Pons (tissue), 1 donor: Measurements from ENCODE around the gene CADPS2.

Experiments
- DNase-seq: peaks from one replicate; pipeline ENCODE4 v3.0.0-alpha.2; 2016; ENCODE audit warnings: low spot score

CADPS2 gene

DNA sequence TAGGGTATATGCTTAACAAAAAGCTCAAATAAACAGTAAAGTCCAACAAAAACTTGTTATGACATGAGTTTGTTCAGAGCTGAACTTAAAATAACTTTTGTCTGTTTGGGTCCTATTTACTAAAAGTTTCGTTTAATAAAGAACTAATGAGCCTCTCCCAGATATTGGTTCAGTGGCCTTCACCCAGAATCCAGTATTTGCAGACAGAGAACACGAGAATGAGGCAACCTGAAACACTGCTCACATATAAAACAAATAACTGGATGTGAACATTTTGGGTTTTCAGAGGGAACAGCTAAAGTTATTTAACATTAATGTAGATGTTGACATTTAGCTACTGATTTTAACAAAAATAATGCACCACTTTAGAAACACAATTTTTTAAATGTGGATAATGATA lies 285.6 kb downstream of the CADPS2 start:
- no peak for DNase-seq

DNA sequence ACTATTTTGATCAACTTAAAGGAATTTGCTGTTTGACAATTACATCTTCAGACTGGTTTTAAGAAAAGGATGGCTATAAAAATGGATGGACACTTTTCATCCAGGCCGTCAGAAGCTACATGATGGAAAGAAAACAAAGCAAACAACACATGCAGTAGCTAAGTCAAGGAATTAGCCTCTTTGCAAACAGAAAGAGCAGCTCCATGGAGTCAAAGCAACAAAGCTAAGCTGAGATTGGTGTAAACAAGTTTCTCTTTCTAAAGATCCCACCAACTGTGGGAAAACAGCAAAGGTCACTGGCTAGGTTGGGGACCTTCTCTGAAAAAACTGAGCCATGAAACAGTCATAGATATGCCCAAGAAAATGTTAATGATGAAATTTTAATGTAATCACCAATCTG lies 286.2 kb downstream of the CADPS2 start:
- no peak for DNase-seq

- DNase-seq = no peak
Measured at GRCh38 chr7:122597277-122597676, 289.0 kb downstream of the CADPS2 start.

GRCh38 chr7:122595885-122596284 lies 290.4 kb downstream of the CADPS2 start:
- no peak for DNase-seq

- no peak for DNase-seq
Measured at GRCh38 chr7:122588621-122589020, 297.6 kb downstream of the CADPS2 start.

GRCh38 chr7:122584676-122585251 lies 301.5 kb downstream of the CADPS2 start:
- DNase-seq = no peak

DNA sequence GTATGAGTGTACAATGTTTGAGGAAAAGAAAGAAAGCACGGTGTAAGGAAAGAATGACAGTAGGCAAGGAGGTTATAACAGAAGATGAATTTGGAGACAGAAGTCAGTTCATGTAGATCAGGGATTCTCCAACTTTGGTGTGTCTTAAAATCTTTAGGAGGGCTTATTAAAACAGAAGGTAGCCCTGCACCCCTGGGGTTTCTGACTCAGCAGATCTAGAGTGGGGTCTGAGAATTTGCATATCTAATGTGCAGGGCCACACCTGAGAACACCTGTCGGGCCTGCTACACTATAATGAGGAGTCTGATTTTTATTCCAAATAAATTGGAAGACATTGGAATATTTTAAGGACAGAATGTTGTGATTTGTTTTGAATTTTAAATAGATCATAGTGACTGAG lies 307.9 kb downstream of the CADPS2 start:
- no peak for DNase-seq

DNA sequence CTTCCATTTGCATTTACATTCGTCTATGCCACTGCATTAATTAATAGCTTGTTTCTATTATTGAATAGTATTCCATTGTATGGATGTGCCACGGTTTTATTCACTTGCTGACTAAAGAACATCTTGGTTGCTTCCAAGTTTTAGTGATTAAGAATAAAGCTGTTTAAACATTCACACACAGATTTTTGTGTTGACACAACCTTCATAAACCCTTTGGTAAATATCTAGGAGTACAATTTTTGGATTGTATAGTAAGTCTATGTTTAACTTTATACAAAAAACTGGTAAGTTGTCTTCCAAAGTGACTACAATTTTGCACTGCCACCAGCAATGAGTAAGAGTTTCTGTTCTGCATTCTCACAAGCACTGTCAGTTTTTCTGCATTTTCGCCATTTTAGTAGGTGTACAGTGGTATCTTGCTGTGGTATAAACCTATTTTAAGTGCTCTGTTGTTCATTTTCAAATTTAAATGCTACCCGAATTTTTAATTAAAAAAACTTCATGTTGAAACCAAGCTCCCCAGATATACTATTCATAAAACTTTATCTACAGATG lies 308.7 kb downstream of the CADPS2 start:
- DNase-seq = no peak

- DNase-seq = no peak
Measured at GRCh38 chr7:122572706-122573105, 313.6 kb downstream of the CADPS2 start.

GRCh38 chr7:122561326-122561725 lies 324.9 kb downstream of the CADPS2 start:
- DNase-seq = no peak

GRCh38 chr7:122556873-122557542 lies 329.3 kb downstream of the CADPS2 start:
- no peak for DNase-seq

- no peak for DNase-seq
Measured at GRCh38 chr7:122556219-122556618, 330.0 kb downstream of the CADPS2 start.

DNA sequence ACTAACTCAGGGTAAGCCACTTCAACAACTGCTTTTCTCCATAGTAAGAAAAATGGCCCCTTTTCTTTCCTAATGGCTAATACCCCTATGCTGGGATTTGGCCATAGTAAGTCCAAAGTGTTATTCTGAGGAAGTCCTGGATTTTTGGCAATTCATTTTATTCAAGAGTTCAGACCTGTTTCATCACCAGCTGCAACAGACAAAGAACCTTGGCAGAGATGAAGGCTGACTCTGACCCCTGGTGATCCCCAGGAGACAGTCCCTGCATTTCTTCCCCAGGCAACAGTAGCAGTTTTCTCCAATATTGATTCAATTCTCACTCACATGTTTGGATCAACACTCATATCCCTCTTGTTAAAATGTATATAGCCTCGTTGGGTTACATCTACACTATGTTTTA lies 332.5 kb downstream of the CADPS2 start:
- DNase-seq = no peak

GRCh38 chr7:122552769-122553168 lies 333.5 kb downstream of the CADPS2 start:
- no peak for DNase-seq

DNA sequence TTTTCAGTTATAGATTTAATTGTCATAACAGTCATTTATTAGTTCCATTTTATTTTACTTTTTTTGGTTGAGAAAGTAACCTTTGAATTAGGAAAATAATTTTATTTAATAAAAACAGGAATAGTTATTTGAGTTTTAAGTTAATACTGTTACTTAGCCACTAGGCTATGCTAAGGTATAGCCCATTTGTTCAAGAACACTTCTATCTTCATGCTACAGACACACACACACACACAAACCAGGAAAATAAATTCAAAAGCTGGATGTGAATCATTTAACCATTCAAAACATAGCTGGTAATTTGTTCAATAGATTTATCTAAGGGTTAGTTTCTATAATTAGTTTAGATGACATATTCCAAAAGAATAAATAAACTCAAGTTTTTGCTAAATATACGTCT lies 335.7 kb downstream of the CADPS2 start:
- DNase-seq = no peak

- DNase-seq = no peak
Measured at GRCh38 chr7:122549578-122549977, 336.7 kb downstream of the CADPS2 start.

GRCh38 chr7:122546496-122546895 lies 339.8 kb downstream of the CADPS2 start:
- DNase-seq = peak; percentile 24

DNA sequence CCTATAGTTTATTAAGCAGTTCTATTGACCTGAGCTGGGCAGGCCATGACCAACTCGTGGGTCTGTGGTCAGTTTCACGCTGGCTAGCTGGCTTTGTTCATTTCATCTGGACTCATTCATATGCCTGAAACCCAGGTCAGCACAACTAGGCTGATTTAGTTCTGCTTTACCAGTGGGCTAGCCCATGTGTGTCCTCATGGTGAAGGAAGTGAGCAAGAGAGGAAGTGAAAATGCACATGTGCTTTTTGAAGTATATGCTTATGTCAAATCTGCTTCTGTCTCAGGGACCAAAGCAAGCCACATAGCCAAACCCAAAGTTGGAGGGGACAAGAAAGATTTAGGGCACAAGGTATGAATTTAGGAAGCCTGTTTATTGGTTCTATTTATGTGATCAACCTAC lies 341.8 kb downstream of the CADPS2 start:
- DNase-seq = peak; percentile 90

- no peak for DNase-seq
Measured at GRCh38 chr7:122543891-122544290, 342.4 kb downstream of the CADPS2 start.

- DNase-seq = no peak
Measured at GRCh38 chr7:122543166-122543565, 343.1 kb downstream of the CADPS2 start.

- DNase-seq = no peak
Measured at GRCh38 chr7:122535086-122535485, 351.2 kb downstream of the CADPS2 start.

DNA sequence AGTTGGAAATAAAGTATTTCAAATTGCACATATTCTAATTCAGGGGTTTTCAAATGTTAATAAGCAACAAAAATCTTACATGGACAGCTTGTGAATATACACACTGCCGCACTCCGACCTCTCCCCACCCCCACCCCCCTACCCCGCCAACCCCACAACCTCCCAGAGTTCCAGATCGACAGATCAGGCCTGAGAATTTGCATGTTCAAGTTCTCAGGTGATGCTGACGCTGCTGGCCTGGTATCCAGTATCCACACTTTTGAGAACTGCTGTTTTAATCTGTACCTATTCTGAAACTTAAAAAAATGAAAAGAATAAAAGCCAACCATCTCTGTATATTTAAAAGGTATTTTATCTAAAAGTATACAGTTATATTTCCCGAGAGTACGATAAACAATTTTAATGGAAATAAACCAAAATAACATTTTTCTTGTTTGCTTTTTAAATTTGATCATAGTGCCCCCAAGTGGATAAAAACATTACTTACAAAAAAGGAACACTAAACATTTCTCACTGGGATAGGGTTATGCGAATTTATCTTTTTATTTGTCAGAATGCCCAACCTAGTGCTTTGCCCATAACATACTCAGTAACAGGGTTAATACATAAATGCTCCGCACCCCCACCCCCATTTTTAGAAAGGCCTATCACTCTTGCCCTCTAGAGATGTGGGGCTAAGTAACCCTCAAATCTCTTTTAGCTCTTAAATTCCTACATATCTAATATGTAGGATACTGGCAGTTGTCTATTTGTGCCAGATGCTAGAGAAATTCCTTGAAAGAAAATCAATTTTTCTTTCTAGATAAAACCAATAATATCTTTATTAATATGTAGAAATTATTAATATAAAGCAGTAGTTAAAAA lies 353.6 kb downstream of the CADPS2 start:
- DNase-seq = peak; percentile 26
